Jurkat, Clone E6-1 (cell line): ENCODE results near the gene JUN.
"Not testable (repeated sequence)": the region's sequence is repeated elsewhere in the genome, so short reads cannot be mapped to it uniquely, and the experiment has no call there.

Experiments
- DNase-seq: peaks from one replicate; pipeline ENCODE4 v3.0.0-alpha.2; 2011; ENCODE audit warnings: low read depth, low spot score
- H3K4me3 ChIP-seq: 2 replicates; pipeline ENCODE4 v1.5.1; 2011; ENCODE audit warnings: mild to moderate bottlenecking, low read length, control low read depth, moderate library complexity

Gene JUN

DNA sequence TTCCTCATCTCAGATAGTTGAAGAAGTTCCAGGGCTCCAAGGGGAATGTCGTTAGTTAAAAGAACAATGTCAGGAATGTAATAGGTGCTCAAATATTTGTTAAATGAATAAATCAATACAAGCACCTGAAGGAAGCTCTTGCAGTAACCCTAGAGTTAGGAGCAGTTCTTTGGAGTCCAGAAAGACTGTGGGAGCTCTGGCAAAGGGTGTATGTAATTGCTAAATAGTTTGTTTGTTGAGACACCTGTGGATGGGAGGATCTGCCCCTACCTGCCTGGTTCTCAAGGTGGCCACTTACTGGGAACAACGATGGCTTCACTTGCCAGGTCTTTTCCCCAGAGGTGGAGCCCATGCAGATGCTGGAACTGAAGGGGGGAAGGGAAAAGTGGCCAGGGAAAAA lies 27.5 kb upstream of the JUN start:
- no peak for DNase-seq
- H3K4me3 ChIP-seq = no peak overlapping the region

DNA sequence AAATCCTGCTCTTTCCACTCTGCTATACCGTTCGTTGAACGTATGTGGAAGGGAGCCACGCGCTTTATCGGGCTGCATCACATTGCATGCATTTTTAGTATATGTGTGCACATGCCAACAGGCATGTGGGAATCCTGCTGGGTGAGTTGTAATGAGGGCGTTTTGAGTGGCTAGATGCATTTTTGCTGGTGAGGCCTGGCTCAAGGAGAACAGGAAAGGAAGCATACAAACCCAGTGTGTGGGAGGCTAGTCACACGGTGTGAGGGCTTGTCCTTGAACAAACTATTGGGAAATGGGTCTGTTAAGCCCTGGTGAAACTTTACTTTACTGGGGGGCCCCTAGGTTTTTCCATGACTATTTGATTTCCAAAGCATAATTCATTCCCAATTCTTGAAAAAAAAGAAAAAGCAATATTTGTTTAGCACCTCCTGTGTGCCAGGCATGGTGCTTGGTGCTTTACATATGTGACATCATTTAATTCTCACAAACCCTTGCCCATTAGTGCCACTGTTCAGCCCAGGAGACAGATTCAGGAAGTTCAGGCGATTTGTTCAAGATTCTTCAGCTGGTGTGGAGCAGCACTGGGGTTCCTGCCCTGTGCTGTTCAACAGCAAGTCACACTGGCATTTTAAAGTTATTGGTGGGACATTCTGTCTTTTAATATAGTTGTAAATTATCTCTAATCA lies 25.6 kb upstream of the JUN start:
- H3K4me3 ChIP-seq = no peak overlapping the region
- DNase-seq = no peak

DNA sequence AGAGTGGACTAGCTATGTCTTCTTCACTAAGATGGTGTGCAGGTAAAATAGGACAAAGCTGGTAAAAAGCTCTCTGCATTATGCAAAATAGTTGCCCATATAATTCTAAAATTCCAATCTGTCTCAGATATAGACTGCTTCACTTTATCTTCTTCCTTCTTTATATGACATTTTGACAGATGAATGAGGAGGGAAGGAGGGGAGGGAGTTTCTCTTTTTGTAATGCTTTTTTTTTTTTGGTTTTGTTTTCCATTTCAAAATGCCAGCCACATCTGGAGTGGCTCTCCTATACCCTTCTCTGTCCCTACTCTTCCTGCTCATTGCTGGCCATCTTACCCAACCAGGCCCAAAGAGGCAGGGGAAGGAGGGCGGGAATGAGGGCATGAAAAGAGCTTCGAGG lies 24.2 kb upstream of the JUN start:
- DNase-seq = no peak
- no peak overlapping the region for H3K4me3 ChIP-seq

DNA sequence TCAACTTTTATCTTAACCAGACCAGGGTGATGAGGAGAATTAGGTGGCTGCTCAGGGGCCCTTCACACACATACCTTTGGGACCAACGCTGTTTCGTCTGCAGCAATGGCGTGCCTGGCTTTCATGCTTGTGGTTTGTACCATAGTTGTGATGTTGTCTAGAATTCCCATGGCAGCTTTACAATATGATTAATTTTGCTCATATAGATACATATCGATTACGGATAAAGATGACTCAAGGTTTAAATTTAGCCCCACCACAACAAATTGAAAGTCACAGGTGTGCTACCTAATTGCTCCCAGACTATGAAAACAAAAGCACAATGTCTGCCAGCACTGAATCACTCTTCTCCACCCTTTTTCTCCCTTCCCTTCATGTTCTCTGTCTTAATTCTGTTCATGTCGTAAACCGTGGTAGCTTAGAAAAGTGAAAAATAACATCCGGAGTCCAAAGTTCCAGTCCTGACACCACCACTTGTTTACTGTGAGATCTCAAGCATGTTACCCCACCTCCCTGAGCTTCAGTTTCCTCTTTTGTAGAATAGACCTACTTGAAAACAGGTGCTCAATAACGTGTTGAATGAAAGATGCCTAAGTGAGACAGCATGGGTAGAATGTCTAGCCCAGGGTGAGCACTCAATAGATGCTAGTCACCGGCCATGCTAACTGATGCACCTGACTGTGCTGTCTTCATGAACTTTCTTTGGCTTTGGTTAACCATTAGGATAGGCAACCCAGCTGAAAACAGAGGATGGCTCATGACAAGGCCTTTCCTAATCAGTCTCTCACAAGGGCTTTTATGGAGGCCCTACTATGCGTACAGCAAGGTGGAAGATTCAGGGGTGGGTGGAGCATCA lies 22.1 kb upstream of the JUN start:
- DNase-seq = no peak
- no peak overlapping the region for H3K4me3 ChIP-seq

DNA sequence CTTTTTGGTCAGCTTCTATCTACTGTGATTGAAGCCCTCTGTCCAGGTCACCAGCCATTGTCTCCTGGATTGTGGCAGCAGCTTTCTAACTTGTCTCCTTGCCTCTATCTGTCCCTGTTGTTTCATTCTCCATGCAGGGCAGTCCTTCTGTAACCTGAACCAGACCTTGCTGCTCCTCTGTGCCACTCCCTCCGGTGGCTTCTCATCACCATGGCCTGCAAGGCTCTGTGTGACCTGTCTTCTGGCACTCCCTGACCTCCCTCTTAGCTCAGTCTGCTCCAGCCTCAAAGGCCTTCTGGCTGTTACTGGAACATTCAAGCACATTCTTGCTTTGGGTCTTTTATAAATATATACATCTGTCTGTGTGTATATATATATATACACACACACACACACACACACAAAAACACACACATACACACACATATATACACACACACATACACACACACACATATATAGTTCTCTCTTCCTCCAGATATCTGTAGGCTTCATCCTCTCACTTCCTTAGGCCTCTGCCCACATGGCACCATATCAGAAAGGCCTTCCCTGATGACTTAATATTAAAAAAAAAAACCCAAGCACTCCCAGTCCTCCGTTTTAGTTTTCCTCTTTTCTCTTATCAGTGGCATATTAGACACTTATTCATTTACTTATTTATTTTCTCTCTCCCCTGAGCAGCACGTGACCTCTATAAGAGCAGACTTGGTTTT lies 21.2 kb upstream of the JUN start:
- DNase-seq = no peak
- H3K4me3 ChIP-seq = no peak overlapping the region

DNA sequence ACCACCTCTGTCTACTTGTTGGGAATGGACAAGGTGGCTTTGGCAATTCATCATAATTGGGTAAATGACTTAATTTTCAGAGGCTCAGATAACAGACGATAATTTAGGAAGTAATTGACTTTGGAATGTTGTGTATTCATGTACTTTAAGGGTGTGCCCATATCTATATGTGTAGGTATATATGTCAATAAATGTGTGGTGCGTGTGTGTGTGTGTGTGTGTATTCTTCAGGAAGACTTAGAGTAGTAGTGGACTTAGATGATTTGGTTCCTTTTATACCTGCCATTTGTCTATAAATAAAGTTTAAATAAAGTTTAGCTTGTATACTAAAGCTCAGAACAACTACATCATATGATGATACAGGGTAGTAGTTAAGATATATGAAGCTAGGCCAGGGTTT lies 20.0 kb upstream of the JUN start:
- DNase-seq = no peak

DNA sequence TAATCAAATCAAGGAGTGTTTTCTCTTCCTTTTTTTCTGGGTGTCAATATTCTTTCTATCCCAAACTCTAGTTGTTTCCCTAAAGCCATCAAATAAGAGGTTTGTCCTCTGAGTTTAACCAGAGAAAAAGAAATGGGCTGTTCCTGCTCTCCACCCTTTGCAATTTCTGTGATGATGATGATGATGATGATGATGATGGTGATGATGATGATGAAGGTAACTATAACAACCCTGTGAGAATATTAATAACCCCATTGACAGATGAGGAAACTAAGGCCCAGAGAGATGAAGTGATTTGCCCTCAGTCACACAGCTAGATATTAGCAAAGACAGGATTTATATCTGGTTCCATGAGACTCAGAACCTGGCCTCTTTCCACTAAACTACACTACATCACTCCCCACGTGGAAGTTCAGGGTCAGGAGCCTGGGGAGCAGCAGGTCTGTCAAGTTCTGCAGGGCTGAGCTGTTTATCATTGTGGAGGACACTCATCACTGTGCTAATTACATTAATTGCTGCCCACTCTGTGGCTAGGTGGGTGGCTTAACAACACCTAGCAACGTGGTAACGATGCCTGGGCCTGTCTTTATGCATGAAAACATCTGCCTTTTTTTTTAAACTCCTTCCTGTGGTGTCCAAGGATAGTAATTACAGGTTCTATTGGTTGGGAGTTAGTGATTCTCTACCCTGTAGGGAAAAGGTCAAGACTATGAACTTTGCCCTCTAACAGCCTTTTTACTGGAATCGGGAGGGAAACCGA lies 19.0 kb upstream of the JUN start:
- no peak overlapping the region for H3K4me3 ChIP-seq
- DNase-seq = no peak

More for the DNA sequence above, 20.0 kb upstream of the JUN start:
- H3K4me3 ChIP-seq = no peak overlapping the region

DNA sequence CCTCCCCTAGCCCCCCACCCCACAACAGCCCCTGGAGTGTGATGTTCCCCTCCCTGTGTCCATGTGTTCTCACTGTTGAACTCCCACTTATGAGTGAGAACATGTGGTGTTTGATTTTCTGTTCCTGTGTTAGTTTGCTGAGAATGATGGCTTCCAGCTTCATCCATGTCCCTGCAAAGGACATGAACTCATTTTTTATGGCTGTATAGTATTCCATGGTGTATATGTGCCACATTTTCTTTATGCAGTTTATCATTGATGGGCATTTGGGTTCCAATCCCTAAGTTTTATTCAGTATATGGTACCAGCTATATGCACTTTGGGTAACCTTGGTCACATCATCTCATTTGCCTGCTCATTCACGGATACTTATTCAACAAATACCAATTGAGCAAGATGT lies 17.4 kb upstream of the JUN start:
- not testable (repeated sequence) for DNase-seq, H3K4me3 ChIP-seq

DNA sequence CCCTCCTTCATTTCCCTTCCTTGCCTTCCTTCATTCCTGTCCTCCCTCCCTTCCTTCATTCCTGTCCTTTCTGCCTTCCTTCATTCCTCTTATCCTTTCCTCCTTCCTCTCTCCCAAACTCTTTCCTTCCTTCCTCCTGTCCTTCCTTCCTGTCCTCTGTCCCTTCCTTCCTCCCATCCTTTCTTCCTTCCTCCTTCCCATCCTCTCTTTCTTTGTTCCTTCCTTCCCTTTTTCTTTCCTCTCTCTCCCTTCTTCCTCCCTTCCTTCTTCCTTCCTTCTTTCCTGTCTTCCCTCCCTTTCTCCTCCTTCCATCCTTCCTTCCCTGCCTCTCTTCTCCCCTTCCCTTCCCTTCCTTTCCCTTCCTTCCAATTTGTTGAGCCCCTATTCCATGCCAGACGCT lies 15.8 kb upstream of the JUN start:
- no peak for DNase-seq
- no peak overlapping the region for H3K4me3 ChIP-seq

DNA sequence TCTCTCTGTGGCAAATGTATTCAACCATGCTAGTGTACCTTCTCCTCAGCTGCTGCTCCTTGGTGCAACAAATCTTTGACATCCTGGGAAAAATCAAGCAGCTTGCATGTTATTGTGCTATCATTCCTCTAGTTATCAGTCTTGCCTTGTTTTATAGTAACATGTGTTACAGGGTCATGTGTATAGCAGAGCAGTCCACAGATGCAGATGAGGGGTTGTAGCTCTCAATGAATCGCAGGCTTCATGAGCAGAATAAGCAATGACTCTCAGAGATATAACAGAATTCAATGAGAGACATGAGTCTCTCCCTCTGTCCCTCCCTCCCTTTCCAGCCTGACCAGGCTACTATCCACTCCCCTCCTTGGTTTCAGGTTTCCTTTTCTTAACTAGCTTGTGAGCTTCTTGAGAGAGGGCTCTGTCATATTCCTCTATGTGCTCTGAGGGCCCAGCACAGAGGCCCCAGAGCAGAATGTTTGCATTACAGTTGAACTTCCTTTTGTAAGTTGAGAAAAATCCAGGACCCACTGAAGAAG lies 15.1 kb upstream of the JUN start:
- DNase-seq = no peak
- no peak overlapping the region for H3K4me3 ChIP-seq

DNA sequence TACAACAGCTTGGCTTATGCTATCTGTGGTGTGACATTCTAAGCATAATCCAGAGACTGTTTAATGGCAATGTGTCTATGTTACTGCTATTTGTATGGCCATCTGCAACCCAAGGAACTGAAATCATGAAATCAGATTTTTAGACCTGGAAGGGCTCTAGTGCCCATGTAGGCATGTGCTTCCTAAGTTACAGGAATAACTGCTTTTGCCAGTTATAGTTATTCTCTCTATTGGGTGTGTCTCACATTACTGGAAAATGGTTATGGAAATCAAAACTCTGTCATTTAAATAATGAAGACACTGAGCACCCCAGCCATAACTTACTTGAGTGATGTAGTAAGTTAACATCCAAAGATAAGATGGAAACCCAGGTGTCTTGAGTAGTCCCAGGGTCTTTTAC lies 12.6 kb upstream of the JUN start:
- DNase-seq = no peak

DNA sequence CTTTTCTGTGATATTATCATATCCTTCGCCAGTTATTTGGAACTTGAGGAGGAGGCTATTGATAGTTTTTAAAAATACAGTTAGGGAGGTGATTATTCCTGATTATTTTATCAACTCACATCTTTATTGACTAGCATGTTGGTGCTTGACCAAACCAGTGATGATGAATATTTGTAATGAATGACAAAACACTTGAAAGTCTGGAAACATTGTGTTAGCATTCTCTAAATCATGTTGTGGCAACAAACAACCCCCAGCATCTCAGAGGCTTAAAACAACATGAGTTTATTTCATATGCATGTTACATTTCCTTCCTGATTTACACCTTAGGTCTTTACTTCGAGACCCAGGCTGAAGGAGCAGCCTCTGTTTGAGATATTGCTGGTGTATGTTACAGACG lies 10.7 kb upstream of the JUN start:
- no peak overlapping the region for H3K4me3 ChIP-seq

More for the DNA sequence above, 12.6 kb upstream of the JUN start:
- no peak overlapping the region for H3K4me3 ChIP-seq

DNA sequence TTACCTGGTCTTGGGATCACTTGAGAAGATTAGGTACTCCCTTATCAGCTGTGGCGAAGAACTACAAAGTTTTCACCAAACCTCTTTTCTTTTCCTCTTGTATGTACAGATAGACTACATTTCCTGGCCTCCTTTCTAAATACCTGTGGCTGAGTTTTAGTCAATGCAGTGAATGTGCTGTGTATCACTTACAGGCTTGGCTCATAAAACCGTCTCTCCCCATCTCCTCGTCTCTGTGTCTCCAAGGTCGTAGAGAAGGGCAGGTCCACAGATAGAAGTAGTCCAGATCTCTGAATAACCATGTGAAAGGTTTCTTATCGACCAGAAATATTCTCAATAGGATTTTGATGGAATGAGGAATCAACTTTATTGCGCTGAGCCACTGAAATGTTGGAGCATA lies 9.0 kb upstream of the JUN start:
- no peak overlapping the region for H3K4me3 ChIP-seq
- DNase-seq = no peak

More for the DNA sequence above, 10.7 kb upstream of the JUN start:
- DNase-seq = no peak

DNA sequence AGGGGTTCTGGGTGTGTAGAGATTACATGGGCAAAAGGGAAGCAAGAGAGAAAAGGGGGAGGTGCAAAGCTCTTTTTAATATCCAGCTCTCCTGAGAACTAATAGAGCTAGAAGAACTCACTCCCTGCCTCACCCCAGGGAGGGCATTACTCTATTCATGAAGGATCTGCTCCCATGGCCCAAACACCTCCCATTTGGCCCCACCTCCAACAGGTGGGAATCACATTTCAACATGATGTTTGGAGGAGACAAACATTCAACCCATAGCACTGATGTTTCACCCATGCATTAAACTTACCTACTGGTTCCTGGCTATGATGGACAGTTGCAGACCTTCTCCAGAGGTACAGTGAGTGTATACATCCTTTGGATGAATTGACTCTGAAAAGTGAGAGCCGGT lies 7.3 kb upstream of the JUN start:
- no peak overlapping the region for H3K4me3 ChIP-seq
- no peak for DNase-seq

DNA sequence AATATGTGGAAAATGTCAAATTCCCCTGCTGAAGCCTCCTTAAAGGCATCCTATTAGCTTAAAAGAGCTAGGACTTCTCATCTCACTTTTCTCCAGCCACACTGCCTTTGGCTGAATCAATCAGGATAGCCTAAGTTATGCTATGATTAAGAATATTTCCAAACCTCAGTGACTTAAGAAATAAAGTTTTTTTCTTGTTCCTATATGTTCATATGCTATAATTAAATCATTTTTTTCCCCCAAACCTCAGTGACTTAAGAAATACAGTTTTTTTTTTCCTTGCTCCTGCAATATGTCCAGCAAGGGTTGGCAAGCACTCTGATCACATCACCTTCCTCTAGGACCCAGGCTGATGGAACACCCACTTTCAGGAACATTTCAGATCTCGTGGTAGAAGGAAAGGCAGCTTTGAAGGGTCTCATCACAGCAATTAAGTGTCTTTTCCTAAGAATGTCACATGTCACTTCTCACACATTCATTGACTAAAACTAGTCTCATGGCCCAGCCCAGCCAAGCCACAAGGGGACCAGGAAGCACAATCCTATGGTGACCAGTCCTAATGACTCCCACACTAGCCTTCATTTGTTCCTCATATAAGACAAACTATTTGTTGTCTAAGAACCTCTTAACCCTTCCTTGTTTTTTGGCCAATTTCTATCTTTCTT lies 6.3 kb upstream of the JUN start:
- DNase-seq = no peak
- no peak overlapping the region for H3K4me3 ChIP-seq

DNA sequence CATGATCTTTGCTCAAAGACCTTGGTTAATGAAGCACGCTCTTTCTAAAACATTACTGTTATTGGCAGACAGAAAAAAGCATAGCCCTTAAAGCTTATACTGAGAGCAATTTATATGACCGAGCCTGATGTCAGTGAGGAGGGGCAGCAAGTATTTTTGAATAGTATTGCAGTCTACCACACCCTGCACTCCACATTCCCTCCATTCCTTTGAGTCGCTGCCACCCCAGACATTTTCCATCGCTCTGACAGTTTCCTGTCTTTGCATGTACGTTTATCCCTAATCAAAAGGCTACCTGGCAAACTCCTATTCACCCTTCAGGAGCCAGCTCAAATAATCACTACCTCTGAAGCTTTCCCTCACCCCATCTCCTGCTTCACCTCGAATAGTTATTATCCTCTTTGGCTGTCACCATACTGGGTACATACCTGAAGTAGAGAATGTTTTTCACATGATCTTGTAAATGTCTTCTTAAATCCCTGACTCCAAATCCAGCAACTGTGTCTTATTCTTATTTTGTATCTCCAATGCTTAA lies 5.5 kb upstream of the JUN start:
- DNase-seq = no peak
- no peak overlapping the region for H3K4me3 ChIP-seq

DNA sequence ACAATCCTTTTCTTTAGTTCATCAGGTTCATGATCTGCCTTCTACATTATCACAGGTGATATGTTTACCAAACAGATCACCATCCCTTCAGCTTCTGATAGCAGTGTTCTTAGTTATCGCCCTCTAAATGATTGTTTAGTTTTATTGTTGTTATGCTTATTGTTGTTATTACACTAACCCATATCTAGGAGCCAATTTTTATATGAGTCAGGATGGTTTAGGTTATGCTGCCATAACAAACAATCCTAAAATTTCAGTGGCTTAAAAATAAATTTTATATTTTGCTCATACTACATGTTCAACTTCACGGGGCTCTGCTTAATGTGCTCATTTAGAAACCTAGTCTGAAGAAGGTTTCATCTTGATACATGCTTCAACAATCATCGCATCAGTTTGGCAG lies 4.4 kb upstream of the JUN start:
- no peak overlapping the region for H3K4me3 ChIP-seq
- DNase-seq = no peak

DNA sequence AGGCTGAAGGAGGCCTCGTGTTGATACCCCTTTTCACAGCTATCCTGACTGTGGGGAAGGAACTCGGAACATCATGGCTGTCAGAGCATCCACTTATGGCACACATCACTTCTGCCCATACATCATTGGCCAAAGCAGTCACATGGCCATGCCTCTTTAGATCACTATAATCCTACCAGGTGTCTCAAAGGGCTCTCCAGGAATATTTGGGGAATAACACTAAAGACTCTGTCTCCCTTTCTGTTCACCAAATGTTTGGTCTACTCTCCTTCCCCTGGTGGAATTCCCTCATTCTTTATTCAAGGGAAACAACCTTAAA lies 3.0 kb upstream of the JUN start:
- no peak overlapping the region for H3K4me3 ChIP-seq
- DNase-seq = no peak
